ENCODE data around the gene FA2H.

DNA sequence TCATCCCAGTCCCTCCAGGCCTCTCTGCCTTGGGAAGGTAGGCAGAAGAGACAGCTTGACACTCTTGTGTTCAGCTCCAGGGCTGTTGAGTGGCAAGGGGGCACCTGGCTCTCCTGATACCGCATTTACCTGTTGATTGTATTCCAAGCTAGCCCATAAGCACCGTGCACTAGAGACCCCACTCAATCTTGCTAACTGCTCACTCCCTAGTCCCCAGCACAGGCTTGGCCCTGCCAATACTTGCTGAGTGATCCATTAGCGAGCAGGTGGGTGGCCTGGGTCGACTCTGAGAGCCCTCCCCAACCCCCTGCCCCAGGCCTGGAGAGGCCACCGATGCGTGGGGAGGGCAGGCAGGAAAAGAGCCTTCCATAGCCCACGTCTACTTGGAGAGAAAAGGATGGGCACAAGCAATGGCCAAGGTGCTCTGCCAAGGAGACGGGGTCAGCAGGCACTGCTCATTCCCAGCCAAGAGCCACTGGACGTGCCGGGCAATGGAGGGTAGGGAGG is 29.5 kb downstream of the FA2H start:
- TF ChIP-seq, protein P1, sequence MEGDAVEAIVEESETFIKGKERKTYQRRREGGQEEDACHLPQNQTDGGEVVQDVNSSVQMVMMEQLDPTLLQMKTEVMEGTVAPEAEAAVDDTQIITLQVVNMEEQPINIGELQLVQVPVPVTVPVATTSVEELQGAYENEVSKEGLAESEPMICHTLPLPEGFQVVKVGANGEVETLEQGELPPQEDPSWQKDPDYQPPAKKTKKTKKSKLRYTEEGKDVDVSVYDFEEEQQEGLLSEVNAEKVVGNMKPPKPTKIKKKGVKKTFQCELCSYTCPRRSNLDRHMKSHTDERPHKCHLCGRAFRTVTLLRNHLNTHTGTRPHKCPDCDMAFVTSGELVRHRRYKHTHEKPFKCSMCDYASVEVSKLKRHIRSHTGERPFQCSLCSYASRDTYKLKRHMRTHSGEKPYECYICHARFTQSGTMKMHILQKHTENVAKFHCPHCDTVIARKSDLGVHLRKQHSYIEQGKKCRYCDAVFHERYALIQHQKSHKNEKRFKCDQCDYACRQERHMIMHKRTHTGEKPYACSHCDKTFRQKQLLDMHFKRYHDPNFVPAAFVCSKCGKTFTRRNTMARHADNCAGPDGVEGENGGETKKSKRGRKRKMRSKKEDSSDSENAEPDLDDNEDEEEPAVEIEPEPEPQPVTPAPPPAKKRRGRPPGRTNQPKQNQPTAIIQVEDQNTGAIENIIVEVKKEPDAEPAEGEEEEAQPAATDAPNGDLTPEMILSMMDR (IDR thresholded peaks at IDR 0.05 in 4 of 5, conservative IDR thresholded peaks at IDR 0.05 in 1 of 5), result no peak
- no peak for TF ChIP-seq POLR2A (IDR thresholded peaks at IDR 0.05)

Data from gastrocnemius medialis (tissue), 4 donors.